Hepatocyte (in vitro differentiated cells): Measurements from ENCODE around the gene XPO6. TPM values are rescaled to one million over a fixed set of nuclear protein-coding genes. Genes with fewer than 3 reads are reported as not detected.

Experiments
- DNase-seq: peaks from one replicate; pipeline ENCODE4 v3.0.0-alpha.2; 2016; ENCODE audit warnings: low spot score
- H2AFZ ChIP-seq: fragments of 200-600 bp; sonication (generic); 2 replicates; pipeline ENCODE4 v1.6.0; 2016; ENCODE audit warnings: antibody characterized with exemption, mild to moderate bottlenecking
- H3K27ac ChIP-seq: fragments of 200-600 bp; sonication (generic); 2 replicates; pipeline ENCODE4 v1.5.1; 2016; ENCODE audit warnings: mild to moderate bottlenecking
- H3K27me3 ChIP-seq: fragments of 200-600 bp; sonication (generic); 2 replicates; pipeline ENCODE4 v1.6.1; 2016
- H3K36me3 ChIP-seq: fragments of 200-600 bp; sonication (generic); replicated peaks from 2 replicates; pipeline ENCODE4 v1.5.1; 2016; ENCODE audit warnings: low read depth; ENCODE audit not compliant: insufficient read depth
- H3K4me1 ChIP-seq: fragments of 200-600 bp; sonication (generic); 2 replicates; pipeline ENCODE4 v1.5.1; 2016; ENCODE audit warnings: mild to moderate bottlenecking, moderate library complexity; ENCODE audit not compliant: insufficient read depth
- H3K4me2 ChIP-seq: fragments of 200-600 bp; sonication (generic); 2 replicates; pipeline ENCODE4 v1.6.0; 2016
- H3K4me3 ChIP-seq: fragments of 200-600 bp; sonication (generic); 2 replicates; pipeline ENCODE4 v1.5.1; 2016; ENCODE audit warnings: mild to moderate bottlenecking
- H3K79me2 ChIP-seq: fragments of 200-600 bp; sonication (generic); 2 replicates; pipeline ENCODE4 v1.6.0; 2017; ENCODE audit warnings: mild to moderate bottlenecking
- H3K9me2 ChIP-seq: fragments of 200-600 bp; sonication (generic); replicated peaks from 2 replicates; pipeline ENCODE4 v1.6.0; 2017; ENCODE audit warnings: mild to moderate bottlenecking; ENCODE audit not compliant: insufficient read depth
- H3K9me3 ChIP-seq: fragments of 200-600 bp; sonication (generic); 2 replicates; pipeline ENCODE4 v1.5.1; 2016; ENCODE audit warnings: low read depth, mild to moderate bottlenecking
- H4K20me1 ChIP-seq: fragments of 200-600 bp; sonication (generic); 2 replicates; pipeline ENCODE4 v1.6.0; 2016; ENCODE audit warnings: mild to moderate bottlenecking; ENCODE audit not compliant: insufficient read depth, poor library complexity, severe bottlenecking
- EZH2 ChIP-seq: fragments of 200-600 bp; sonication (generic); IDR thresholded peaks from 2 replicates; pipeline ENCODE4 v1.6.1; 2016; ENCODE audit warnings: antibody characterized with exemption, mild to moderate bottlenecking, borderline replicate concordance
- EZH2phosphoT487 ChIP-seq: fragments of 200-600 bp; sonication (generic); IDR thresholded peaks from one replicate; pipeline ENCODE4 v1.6.1; 2018; ENCODE audit warnings: antibody characterized with exemption, mild to moderate bottlenecking, low read depth, moderate library complexity; ENCODE audit not compliant: unreplicated experiment, severe bottlenecking
- WGBS: methylation state at CpG from one replicate; pipeline ENCODE4 v1.1.6; 2016; ENCODE audit warnings: low lambda C conversion rate; ENCODE audit errors: missing lambda C conversion rate; 5-methylcytosine and 5-hydroxymethylcytosine counted together
- polyA plus RNA-seq: library from polyadenylated mRNA; unstranded; fragments of >200 nt; fragmentation: Nextera tagmentation; extraction: Ambion mirVana; gene quantifications from 2 replicates; pipeline ENCODE4 v1.2.1, GENCODE V29; 2016
- total RNA-seq: library from RNA; depleted of rRNA; stranded (reverse); fragments of >200 nt; gene quantifications from 2 replicates; pipeline ENCODE4 v1.2.3, GENCODE V29; 2014
- TF ChIP-seq, protein P1 (sequence below): fragments of 200-600 bp; sonication (generic); IDR thresholded peaks from 2 replicates; pipeline ENCODE4 v1.5.1; 2016; ENCODE audit warnings: antibody characterized with exemption, mild to moderate bottlenecking; ENCODE audit not compliant: poor library complexity

XPO6 gene
- total and polyA plus RNA-seq, 2 experiments from 2014 or later, result 39.8 to 111 TPM

- no peaks in the 10 kb centered on the region for H3K27me3 ChIP-seq
- H3K9me2 ChIP-seq, result no peaks in the 10 kb centered on the region
- H3K4me3 ChIP-seq, result no peak overlapping the region
- no peak overlapping the region for H3K4me2 ChIP-seq
- H4K20me1 ChIP-seq, result no peaks in the 10 kb centered on the region
- no peaks in the 10 kb centered on the region for H3K9me3 ChIP-seq
- DNase-seq, result no peak
- no peaks in the 10 kb centered on the region for H3K4me1 ChIP-seq
- H3K36me3 ChIP-seq, result no peaks in the 10 kb centered on the region
- TF ChIP-seq EZH2phosphoT487 (no peak), EZH2 (no peak)
- TF ChIP-seq, protein P1, sequence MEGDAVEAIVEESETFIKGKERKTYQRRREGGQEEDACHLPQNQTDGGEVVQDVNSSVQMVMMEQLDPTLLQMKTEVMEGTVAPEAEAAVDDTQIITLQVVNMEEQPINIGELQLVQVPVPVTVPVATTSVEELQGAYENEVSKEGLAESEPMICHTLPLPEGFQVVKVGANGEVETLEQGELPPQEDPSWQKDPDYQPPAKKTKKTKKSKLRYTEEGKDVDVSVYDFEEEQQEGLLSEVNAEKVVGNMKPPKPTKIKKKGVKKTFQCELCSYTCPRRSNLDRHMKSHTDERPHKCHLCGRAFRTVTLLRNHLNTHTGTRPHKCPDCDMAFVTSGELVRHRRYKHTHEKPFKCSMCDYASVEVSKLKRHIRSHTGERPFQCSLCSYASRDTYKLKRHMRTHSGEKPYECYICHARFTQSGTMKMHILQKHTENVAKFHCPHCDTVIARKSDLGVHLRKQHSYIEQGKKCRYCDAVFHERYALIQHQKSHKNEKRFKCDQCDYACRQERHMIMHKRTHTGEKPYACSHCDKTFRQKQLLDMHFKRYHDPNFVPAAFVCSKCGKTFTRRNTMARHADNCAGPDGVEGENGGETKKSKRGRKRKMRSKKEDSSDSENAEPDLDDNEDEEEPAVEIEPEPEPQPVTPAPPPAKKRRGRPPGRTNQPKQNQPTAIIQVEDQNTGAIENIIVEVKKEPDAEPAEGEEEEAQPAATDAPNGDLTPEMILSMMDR, result no peak
- WGBS, result 87% methylated on average over 6 of the region's 6 CpGs
- no peak overlapping the region for H3K27ac ChIP-seq
- no peaks in the 10 kb centered on the region for H3K79me2 ChIP-seq
- no peak overlapping the region for H2AFZ ChIP-seq
Observed at GRCh38 chr16:28078261-28078660, 133.5 kb downstream of the XPO6 start.

GRCh38 chr16:28073836-28074235 lies 137.9 kb downstream of the XPO6 start:
- Histone ChIP-seq H2AFZ (no peak overlapping the region), H4K20me1 (no peaks in the 10 kb centered on the region), H3K27me3 (no peaks in the 10 kb centered on the region), H3K4me2 (no peak overlapping the region), H3K9me2 (no peaks in the 10 kb centered on the region), H3K9me3 (no peaks in the 10 kb centered on the region), H3K79me2 (no peaks in the 10 kb centered on the region), H3K4me1 (no peaks in the 10 kb centered on the region), H3K27ac (no peak overlapping the region), H3K4me3 (no peak overlapping the region), H3K36me3 (no peaks in the 10 kb centered on the region)
- TF ChIP-seq EZH2, result no peak
- TF ChIP-seq EZH2phosphoT487, result no peak
- WGBS, result 92% methylated on average over 6 of the region's 6 CpGs
- no peak for DNase-seq

DNA sequence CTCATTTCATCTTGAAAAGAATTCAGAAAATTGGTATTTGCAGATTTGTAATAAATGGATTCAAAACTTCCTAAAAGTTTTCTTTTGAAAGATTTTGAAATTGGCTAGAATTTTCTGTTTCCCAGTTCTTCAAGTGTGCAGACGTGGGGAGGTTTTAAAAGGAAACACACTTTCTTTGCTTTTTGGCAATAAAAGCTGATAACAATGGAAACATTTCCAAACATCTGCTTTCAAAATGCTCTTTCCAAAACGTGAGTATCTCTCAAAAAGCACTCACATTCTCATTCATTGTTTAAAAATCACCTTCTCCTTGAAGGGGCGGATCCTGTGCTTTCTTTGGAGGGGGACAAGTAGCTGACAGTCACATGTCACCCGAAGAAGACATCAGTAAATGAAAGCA lies 139.7 kb downstream of the XPO6 start:
- Histone ChIP-seq H3K36me3 (no peaks in the 10 kb centered on the region), H3K4me3 (no peak overlapping the region), H4K20me1 (no peaks in the 10 kb centered on the region), H3K9me2 (no peaks in the 10 kb centered on the region), H3K27ac (no peak overlapping the region), H3K79me2 (no peaks in the 10 kb centered on the region), H3K4me1 (no peaks in the 10 kb centered on the region), H2AFZ (no peak overlapping the region), H3K27me3 (no peaks in the 10 kb centered on the region), H3K9me3 (no peaks in the 10 kb centered on the region), H3K4me2 (no peak overlapping the region)
- DNase-seq, result no peak
- 51% methylated on average over 4 of the region's 4 CpGs for WGBS
- TF ChIP-seq EZH2phosphoT487 (no peak), EZH2 (no peak)
- TF ChIP-seq, protein P1, result no peak

GRCh38 chr16:28069971-28070794 lies 141.6 kb downstream of the XPO6 start:
- Histone ChIP-seq H3K27me3 (peaks cover 15% of the 10 kb centered on the region), H3K27ac (no peak overlapping the region), H3K36me3 (no peaks in the 10 kb centered on the region), H3K4me1 (no peaks in the 10 kb centered on the region), H3K4me3 (no peak overlapping the region), H4K20me1 (no peaks in the 10 kb centered on the region), H2AFZ (no peak overlapping the region), H3K79me2 (no peaks in the 10 kb centered on the region), H3K9me3 (no peaks in the 10 kb centered on the region), H3K9me2 (no peaks in the 10 kb centered on the region), H3K4me2 (no peak overlapping the region)
- 78% methylated on average over 31 of the region's 31 CpGs for WGBS
- TF ChIP-seq EZH2phosphoT487 (no peak), EZH2 (no peak)
- TF ChIP-seq, protein P1, result no peak
- DNase-seq, result no peak
